HG03469 (cell line): ENCODE data around the gene PITRM1.

ENCODE experiments used
- ATAC-seq: cut with Tn5 transposase; IDR thresholded peaks from one replicate; pipeline ENCODE4 v1.9.1; 2021; ENCODE audit warnings: mild to moderate bottlenecking, moderate library complexity, moderate number of reproducible peaks; ENCODE audit not compliant: unreplicated experiment

PITRM1 gene

DNA sequence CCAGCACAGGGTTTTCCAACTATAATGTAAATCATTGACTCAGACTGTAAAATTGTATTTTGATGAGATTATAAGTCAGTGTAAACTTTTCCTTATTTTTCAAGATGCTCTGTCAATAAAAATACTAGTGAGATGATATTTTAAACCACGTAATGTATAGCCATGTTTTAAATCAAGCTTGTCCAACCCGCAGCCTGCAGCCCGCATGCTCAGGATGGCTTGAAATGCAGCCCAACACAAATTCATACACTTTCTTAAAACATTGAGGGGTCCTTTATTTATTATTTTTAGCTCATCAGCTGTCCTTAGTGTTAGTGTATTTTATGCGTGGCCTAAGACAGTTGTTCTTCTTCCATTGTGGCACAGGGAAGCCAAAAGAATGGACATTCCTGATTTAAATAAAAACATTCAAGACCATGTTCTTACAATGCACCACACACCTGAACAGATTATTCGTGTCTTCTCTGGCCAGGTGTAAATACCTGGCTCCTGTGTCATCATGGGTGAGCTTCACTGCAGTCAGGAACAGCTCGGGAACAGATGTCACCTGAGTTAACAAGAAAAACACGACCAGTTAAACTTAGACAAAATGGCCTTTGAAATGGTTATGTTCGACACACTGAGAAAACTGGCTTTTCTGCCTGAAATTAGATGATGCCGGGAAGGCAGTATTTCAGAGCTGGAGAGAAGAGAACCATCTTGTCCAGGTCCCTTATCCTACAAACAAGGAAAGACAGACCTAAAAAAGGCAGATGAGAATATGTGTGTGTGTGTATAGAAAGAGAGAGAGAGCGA is 5.9 kb downstream of the PITRM1 start:
- ATAC-seq: no peak

GRCh38 chr10:3165196-3165595 is 7.4 kb downstream of the PITRM1 start:
- no peak for ATAC-seq

- no peak for ATAC-seq
Measured at GRCh38 chr10:3163879-3164278, 8.7 kb downstream of the PITRM1 start.

- no peak for ATAC-seq
Measured at GRCh38 chr10:3162533-3162932, 10.0 kb downstream of the PITRM1 start.

DNA sequence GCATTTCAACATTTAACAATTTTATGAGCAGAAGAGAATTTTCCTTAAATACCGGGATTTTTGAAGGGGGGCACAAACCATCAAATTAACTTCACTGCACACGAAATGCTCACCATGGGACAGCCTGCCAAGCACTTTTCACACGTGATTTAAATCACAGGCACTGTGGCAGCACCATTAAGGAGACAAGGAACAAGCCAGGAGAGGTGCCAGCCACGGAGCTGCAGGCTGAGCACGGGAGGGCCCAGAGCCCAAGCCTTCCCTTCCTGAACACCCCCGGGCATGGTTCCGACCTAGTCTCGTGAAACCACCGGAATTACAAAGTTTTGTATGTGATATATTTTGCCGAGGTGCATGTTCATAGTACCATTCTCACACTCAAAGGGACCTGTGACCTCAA is 13.4 kb downstream of the PITRM1 start:
- ATAC-seq: no peak

GRCh38 chr10:3154666-3155065 is 17.9 kb downstream of the PITRM1 start:
- ATAC-seq: no peak

DNA sequence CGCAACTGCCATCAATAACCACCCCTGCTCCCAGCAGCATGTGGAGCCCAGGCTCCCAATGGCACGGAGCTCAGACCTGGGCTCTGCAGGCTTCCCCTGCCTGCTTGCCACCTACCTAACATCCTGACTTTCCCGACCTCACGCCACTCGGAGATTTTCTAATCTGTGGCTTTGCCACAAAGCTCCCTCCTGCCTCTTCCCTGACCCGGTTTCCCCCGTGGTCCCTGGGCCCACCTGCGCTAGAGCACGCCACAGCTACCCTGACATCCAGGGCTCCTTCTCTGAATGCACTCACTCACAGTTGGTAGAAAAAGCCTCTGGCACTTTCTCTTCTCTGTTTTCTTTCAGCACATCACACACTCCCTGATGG is 20.0 kb downstream of the PITRM1 start:
- no peak for ATAC-seq

DNA sequence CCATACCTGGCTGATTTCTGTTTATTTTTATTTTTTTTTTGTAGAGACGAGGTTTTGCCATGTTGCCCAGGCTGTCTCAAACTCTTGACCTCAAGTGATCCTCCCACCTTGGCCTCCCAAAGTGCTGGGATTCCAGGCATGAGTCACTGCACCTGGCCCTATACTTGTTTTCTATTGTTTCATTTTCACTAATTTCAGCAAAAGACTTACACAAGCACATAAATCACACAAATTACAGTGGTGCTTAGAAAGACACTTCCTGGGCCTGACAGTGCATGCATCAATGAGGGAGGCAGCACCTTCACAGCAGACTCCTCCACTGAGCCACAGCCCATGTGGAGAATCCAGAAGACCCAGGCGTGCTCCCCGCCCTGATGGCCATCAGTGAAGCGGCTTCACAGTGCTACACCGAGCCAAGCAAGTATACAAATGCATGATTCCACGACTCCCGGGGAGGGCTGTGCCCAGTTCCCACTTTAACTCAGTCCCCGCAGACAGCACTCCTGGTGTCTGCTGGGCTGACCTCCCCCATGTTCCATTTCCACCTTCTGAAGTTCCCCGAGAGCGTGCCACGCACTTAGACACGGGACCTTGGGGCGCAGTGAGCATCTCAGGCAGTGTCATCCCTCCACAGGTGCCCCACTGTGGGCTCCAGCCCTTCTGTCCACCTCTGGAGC is 20.6 kb downstream of the PITRM1 start:
- ATAC-seq: no peak

- ATAC-seq: no peak
Measured at GRCh38 chr10:3150961-3151360, 21.6 kb downstream of the PITRM1 start.

GRCh38 chr10:3150366-3150765 is 22.2 kb downstream of the PITRM1 start:
- ATAC-seq: no peak

- ATAC-seq: no peak
Measured at GRCh38 chr10:3149918-3150317, 22.7 kb downstream of the PITRM1 start.

GRCh38 chr10:3148994-3149393 is 23.6 kb downstream of the PITRM1 start:
- no peak for ATAC-seq

GRCh38 chr10:3148041-3148440 is 24.5 kb downstream of the PITRM1 start:
- ATAC-seq: no peak

- ATAC-seq: no peak
Measured at GRCh38 chr10:3147117-3147820, 25.3 kb downstream of the PITRM1 start.

DNA sequence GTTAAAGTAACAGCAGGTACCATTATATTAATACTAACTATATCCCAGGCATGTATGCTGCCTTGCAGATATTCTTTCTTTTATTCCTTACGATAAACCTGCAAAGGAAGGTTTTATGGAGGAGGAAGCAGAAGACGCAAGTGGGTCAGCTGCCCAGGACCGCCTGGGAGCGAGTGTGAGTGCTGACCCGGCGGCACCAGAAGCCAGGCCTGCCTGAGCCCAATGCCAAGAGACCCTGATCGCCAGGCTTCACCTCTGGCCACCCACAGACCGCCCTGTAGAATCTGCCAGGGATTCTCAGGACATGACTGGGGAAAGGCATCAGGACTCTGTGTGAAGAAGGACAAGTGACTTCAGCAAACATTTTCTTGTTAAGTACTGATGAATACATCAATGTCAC is 26.3 kb downstream of the PITRM1 start:
- no peak for ATAC-seq

GRCh38 chr10:3145366-3145765 is 27.2 kb downstream of the PITRM1 start:
- no peak for ATAC-seq

GRCh38 chr10:3143791-3144434 is 28.7 kb downstream of the PITRM1 start:
- ATAC-seq: no peak

GRCh38 chr10:3143366-3143765 is 29.2 kb downstream of the PITRM1 start:
- ATAC-seq: no peak

- no peak for ATAC-seq
Measured at GRCh38 chr10:3142146-3142875, 30.3 kb downstream of the PITRM1 start.

DNA sequence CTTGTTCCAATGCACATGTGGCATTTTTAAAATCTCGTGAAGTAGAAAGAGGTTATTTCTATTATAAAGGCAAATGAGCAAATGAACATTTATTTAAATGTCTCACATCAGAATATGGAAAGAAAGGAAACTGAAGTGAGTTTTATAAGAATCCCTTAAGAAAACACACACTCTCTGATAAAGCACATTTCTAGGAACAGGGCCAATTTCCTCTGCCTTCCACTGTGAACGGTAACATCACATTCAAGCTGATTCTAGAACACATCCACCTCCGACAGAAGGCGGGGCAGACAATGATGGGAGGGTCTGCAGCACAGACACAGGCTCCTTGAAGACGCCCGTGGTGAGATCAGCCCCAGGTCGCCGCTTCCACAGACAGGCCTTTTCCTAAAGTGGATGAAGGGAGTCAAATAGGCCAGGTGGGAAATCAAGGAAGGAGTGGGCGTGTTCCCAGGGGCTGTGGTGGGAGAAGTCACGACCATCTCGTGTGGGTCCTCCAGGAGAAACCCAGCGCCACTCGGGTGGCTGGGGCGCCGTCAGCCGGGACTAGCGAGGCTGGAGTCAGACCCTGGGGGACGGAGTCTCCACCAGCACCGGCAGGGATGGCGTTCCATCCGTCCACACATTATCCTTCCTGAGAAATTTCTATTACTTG is 31.1 kb downstream of the PITRM1 start:
- ATAC-seq: no peak
